ENCODE data around the gene AOPEP.
"Not testable (repeated sequence)": the region's sequence is repeated elsewhere in the genome, so short reads cannot be mapped to it uniquely, and the experiment has no call there.

Gene AOPEP

GRCh38 chr9:94921656-94922055 lies 195.2 kb downstream of the AOPEP start:
- DNase-seq, result no peak

- DNase-seq, result no peak
Measured at GRCh38 chr9:94922098-94922607, 195.7 kb downstream of the AOPEP start.

- no peak for DNase-seq
Measured at GRCh38 chr9:94922691-94923107, 196.2 kb downstream of the AOPEP start.

GRCh38 chr9:94923326-94924089 lies 197.0 kb downstream of the AOPEP start:
- no peak for DNase-seq

GRCh38 chr9:94925751-94926430 lies 199.4 kb downstream of the AOPEP start:
- DNase-seq, result no peak

GRCh38 chr9:94926431-94926800 lies 199.9 kb downstream of the AOPEP start:
- DNase-seq, result no peak

GRCh38 chr9:94927048-94927761 lies 200.7 kb downstream of the AOPEP start:
- DNase-seq, result peak; percentile 13

- no peak for DNase-seq
Measured at GRCh38 chr9:94927762-94928670, 201.5 kb downstream of the AOPEP start.

GRCh38 chr9:94928691-94929368 lies 202.3 kb downstream of the AOPEP start:
- DNase-seq, result no peak

GRCh38 chr9:94929369-94929756 lies 202.9 kb downstream of the AOPEP start:
- DNase-seq, result no peak

- no peak for DNase-seq
Measured at GRCh38 chr9:94931036-94931633, 204.6 kb downstream of the AOPEP start.

GRCh38 chr9:94931740-94932139 lies 205.2 kb downstream of the AOPEP start:
- DNase-seq, result no peak

- DNase-seq, result no peak
Measured at GRCh38 chr9:94932652-94933510, 206.4 kb downstream of the AOPEP start.

- DNase-seq, result no peak
Measured at GRCh38 chr9:94933511-94933828, 207.0 kb downstream of the AOPEP start.

- no peak for DNase-seq
Measured at GRCh38 chr9:94934816-94935328, 208.4 kb downstream of the AOPEP start.

GRCh38 chr9:94935396-94935795 lies 208.9 kb downstream of the AOPEP start:
- DNase-seq, result no peak

GRCh38 chr9:94936419-94936818 lies 209.9 kb downstream of the AOPEP start:
- DNase-seq, result no peak

- peak; percentile 19 for DNase-seq
Measured at GRCh38 chr9:94937214-94937903, 210.9 kb downstream of the AOPEP start.

- no peak for DNase-seq
Measured at GRCh38 chr9:94938384-94938783, 211.9 kb downstream of the AOPEP start.

GRCh38 chr9:94940296-94940695 lies 213.8 kb downstream of the AOPEP start:
- DNase-seq, result not testable (repeated sequence)

Data from hematopoietic multipotent progenitor cell treated with erythropoietin and hydrocortisone succinate and interleukin-3 and kit ligand, for 4 days (in vitro differentiated cells).